Measurements from ENCODE around the gene C1QTNF5. TPM values are rescaled to one million over a fixed set of nuclear protein-coding genes. Genes with fewer than 3 reads are reported as not detected.
A peak's percentile ranks its signal among the peaks of the same experiment; 100 is the strongest.

The C1QTNF5 gene
- total RNA-seq, 4 donors from 2014 or later = 44.3 to 52.1 (median 45.6) TPM

- Histone ChIP-seq H3K4me3 (no peak overlapping the region), H3K27me3 (no peaks in the 10 kb centered on the region), H3K4me1 (peaks cover 0 to 54% (median 19%) of the 10 kb centered on the region in 3 donors), H3K27ac (peak overlapping the region; percentile 55 to 98 (median 80)), H3K9me3 (no peaks in the 10 kb centered on the region), H3K36me3 (peaks cover 0 to 68% of the 10 kb centered on the region in 2 donors)
- WGBS, 2 donors (ENCODE audit: low coverage in 1 of 2) = 38 to 50% methylated on average over 2 of the region's 2 CpGs
- ATAC-seq = peak; percentile 74
- TF ChIP-seq POLR2A (IDR thresholded peaks at IDR 0.05) = no peak
- TF ChIP-seq POLR2AphosphoS5 (IDR thresholded peaks at IDR 0.05) = peak; percentile 73
Observed at GRCh38 chr11:119298726-119299125, 42.0 kb downstream of the C1QTNF5 start.

- TF ChIP-seq POLR2AphosphoS5 (IDR thresholded peaks at IDR 0.05) (no peak), POLR2A (IDR thresholded peaks at IDR 0.05) (no peak), EP300 (IDR thresholded peaks at IDR 0.05) (no peak)
- TF ChIP-seq, protein P1, sequence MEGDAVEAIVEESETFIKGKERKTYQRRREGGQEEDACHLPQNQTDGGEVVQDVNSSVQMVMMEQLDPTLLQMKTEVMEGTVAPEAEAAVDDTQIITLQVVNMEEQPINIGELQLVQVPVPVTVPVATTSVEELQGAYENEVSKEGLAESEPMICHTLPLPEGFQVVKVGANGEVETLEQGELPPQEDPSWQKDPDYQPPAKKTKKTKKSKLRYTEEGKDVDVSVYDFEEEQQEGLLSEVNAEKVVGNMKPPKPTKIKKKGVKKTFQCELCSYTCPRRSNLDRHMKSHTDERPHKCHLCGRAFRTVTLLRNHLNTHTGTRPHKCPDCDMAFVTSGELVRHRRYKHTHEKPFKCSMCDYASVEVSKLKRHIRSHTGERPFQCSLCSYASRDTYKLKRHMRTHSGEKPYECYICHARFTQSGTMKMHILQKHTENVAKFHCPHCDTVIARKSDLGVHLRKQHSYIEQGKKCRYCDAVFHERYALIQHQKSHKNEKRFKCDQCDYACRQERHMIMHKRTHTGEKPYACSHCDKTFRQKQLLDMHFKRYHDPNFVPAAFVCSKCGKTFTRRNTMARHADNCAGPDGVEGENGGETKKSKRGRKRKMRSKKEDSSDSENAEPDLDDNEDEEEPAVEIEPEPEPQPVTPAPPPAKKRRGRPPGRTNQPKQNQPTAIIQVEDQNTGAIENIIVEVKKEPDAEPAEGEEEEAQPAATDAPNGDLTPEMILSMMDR (IDR thresholded peaks at IDR 0.05) = no peak
- Histone ChIP-seq H3K9me3 (no peaks in the 10 kb centered on the region), H3K27ac (peak overlapping the region; percentile 55 to 98 (median 80)), H3K27me3 (no peaks in the 10 kb centered on the region), H3K36me3 (peaks cover 0 to 63% of the 10 kb centered on the region in 2 donors), H3K4me1 (peaks cover 0 to 47% (median 19%) of the 10 kb centered on the region in 3 donors), H3K4me3 (no peak overlapping the region)
- 52 to 64% methylated on average over 3 of the region's 3 CpGs for WGBS, 2 donors (ENCODE audit: low coverage in 1 of 2)
- no peak for ATAC-seq
Observed at GRCh38 chr11:119297938-119298337, 42.7 kb downstream of the C1QTNF5 start.

- Histone ChIP-seq H3K4me3 (no peak overlapping the region), H3K4me1 (peaks cover 0 to 30% (median 8%) of the 10 kb centered on the region in 3 donors), H3K27me3 (no peaks in the 10 kb centered on the region), H3K36me3 (peaks cover 0 to 53% of the 10 kb centered on the region in 2 donors), H3K27ac (no peak overlapping the region), H3K9me3 (peaks cover 0 to 8% (median 0%) of the 10 kb centered on the region in 3 donors)
- 46 to 53% methylated on average over 3 of the region's 3 CpGs for WGBS, 2 donors (ENCODE audit: low coverage in 1 of 2)
- TF ChIP-seq POLR2A (IDR thresholded peaks at IDR 0.05) = no peak
- TF ChIP-seq, protein P1 (IDR thresholded peaks at IDR 0.05) = no peak
- ATAC-seq = no peak
Observed at GRCh38 chr11:119295178-119295577, 45.5 kb downstream of the C1QTNF5 start.

GRCh38 chr11:119293461-119293860 lies 47.2 kb downstream of the C1QTNF5 start:
- Histone ChIP-seq H3K4me3 (no peak overlapping the region), H3K4me1 (peaks cover 0 to 18% (median 0%) of the 10 kb centered on the region in 3 donors), H3K27ac (no peak overlapping the region), H3K36me3 (peaks cover 0 to 46% of the 10 kb centered on the region in 2 donors), H3K9me3 (peaks cover 0 to 8% (median 0%) of the 10 kb centered on the region in 3 donors), H3K27me3 (no peaks in the 10 kb centered on the region)
- 90 to 92% methylated on average over 2 to 3 of the region's 3 CpGs for WGBS, 2 donors (ENCODE audit: low coverage in 1 of 2)
- TF ChIP-seq POLR2AphosphoS5 (IDR thresholded peaks at IDR 0.05) (no peak), POLR2A (IDR thresholded peaks at IDR 0.05) (no peak), EP300 (IDR thresholded peaks at IDR 0.05) (no peak)
- TF ChIP-seq, protein P1 (IDR thresholded peaks at IDR 0.05) = no peak
- ATAC-seq = no peak

DNA sequence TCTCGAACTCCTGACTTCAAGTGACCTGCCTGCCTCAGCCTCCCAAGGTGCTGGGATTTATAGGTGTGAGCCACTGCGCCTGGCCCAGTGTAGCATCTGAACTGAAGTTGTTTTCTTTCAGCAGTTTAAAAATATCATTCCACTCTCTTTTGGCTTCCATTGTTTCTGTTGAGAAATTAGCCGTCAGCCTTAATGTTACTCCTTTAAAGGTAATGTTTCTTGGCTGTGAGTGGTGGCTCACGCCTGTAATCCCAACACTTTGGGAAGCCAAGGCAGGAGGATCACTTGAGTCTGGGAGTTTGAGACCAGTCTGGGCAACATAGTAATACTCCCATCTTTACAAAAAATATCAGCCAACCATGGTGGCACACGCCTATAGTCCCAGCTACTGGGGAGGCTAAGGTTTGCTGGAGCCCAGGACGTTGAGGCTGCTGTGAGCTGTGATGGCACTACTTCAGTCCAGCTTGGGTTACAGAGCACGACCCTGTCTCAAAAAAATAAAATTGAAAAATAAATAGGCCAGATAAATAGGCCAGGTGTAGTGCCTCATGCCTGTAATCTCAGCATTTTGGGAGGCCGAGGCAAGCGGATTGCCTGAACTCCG lies 49.7 kb downstream of the C1QTNF5 start:
- no peaks in the 10 kb centered on the region for H3K27me3 ChIP-seq
- peaks cover 0 to 8% (median 0%) of the 10 kb centered on the region in 3 donors for H3K9me3 ChIP-seq
- peaks cover 0 to 54% of the 10 kb centered on the region in 2 donors for H3K36me3 ChIP-seq
- no peak overlapping the region for H3K27ac ChIP-seq
- TF ChIP-seq EP300 (IDR thresholded peaks at IDR 0.05) (no peak), POLR2A (IDR thresholded peaks at IDR 0.05) (no peak), POLR2AphosphoS5 (IDR thresholded peaks at IDR 0.05) (no peak)
- TF ChIP-seq, protein P1 (IDR thresholded peaks at IDR 0.05) = no peak
- H3K4me1 ChIP-seq = peaks cover 0 to 13% (median 0%) of the 10 kb centered on the region in 3 donors
- 96 to 100% methylated on average over 2 to 10 of the region's 10 CpGs for WGBS, 2 donors (ENCODE audit: low coverage in 1 of 2)
- ATAC-seq = no peak
- H3K4me3 ChIP-seq = no peak overlapping the region

Small RNA genes lying within 50 kb of the gene (small RNA-seq; reads per million reads assigned to genes)
- gene RF01225 = 0 reads per million in 4 donors
- 0 reads per million in 4 donors for gene RNU6-262P

Other genes starting within 250 kb of the C1QTNF5 start
- 10 to 100 TPM; 10.7 to 28.1 (median 21.4) TPM for gene DPAGT1, start 239.0 kb downstream of the C1QTNF5 start, total RNA-seq
- gene C2CD2L, start 233.5 kb downstream of the C1QTNF5 start, total RNA-seq = 10 to 100 TPM in 1 of 4 donors, 1 to 10 TPM in 3; 3.4 to 13.3 (median 8.3) TPM
- 10 to 100 TPM; 19.0 to 30.2 (median 23.3) TPM for gene HINFP, start 219.3 kb downstream of the C1QTNF5 start, total RNA-seq
- gene ABCG4, start 191.8 kb downstream of the C1QTNF5 start, total RNA-seq = 1 to 10 TPM in 1 of 4 donors, under 1 TPM in 2, not detected in 1; 0.20 to 1.1 (median 0.40) TPM
- gene NLRX1, start 172.2 kb downstream of the C1QTNF5 start, total RNA-seq = 10 to 100 TPM; 12.1 to 41.4 (median 17.7) TPM
- gene NHERF4, start 155.4 kb downstream of the C1QTNF5 start, total RNA-seq = under 1 TPM in 1 of 4 donors, not detected in 3; 0.19 TPM
- 10 to 100 TPM; 20.2 to 29.2 (median 25.1) TPM for gene CBL, start 134.5 kb downstream of the C1QTNF5 start, total RNA-seq
- 1,000 to 10,000 TPM in 3 of 4 donors, 100 to 1,000 TPM in 1; 702 to 1,904 (median 1,177) TPM for gene MCAM, start 23.8 kb downstream of the C1QTNF5 start, total RNA-seq
- 10 to 100 TPM; 13.0 to 39.6 (median 17.1) TPM for gene RNF26, start 6.4 kb downstream of the C1QTNF5 start, total RNA-seq
- gene MFRP, start 5.8 kb upstream of the C1QTNF5 start, total RNA-seq = under 1 TPM in 1 of 4 donors, not detected in 3; 0.15 TPM
- 1 to 10 TPM; 4.6 to 10.0 (median 6.6) TPM for gene USP2, start 40.8 kb upstream of the C1QTNF5 start, total RNA-seq
- 10 to 100 TPM in 3 of 4 donors, 1 to 10 TPM in 1; 2.5 to 34.5 (median 16.8) TPM for gene THY1, start 82.3 kb upstream of the C1QTNF5 start, total RNA-seq

Data from gastroesophageal sphincter (tissue), 4 donors.